ENCODE results near the gene ERMP1. TPM values are rescaled to one million over a fixed set of nuclear protein-coding genes. Genes with fewer than 3 reads are reported as not detected.

The ERMP1 gene
- total and polyA plus RNA-seq, 10 of the 15 experiments (the other 5 are each of a cell fraction or from before 2014, with no cell fraction given): 2.4 to 42.1 (median 8.1) TPM

DNA sequence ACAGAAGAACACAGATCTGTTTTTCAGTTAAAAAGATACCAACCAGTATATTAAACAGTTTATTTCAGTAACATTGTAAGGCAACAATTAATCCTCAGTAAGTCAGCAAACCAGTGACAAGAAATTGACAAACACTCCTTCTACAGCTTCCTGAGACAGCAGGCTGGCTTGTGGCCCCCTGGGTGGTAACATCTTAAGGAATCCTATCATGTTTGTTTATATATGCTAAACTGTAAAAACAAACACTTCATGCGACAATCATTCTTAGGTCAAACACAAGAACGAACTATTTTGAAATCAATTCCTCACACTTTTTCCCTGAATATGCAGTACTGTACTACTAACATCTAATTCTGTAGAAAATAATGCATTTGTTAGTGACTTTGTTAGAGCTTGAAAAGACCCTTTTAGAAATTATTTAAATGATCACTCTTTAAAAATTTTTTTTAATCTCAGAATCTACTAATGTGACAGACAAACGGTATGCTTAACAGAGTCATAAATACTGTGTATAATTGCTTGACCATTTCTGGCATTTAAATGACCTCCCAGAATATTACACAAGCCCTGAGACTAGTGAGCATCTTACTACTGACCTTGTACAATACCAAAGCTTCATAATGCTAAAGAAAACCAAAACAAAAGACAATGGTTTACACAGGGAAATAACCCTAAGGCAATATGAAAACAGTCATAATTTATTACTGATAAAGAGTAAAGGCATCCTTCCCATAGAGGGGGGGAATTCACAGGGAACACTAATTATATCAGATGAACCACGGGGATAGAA lies 48.2 kb downstream of the ERMP1 start:
- ATAC-seq: peak; percentile 11; the same call in 1 of the 3 replicates
- CTCF ChIA-PET: interaction anchor here (1.5 kb wide), 1 partner anchor 21 kb away, joined by 4 read pairs; no protein-coding TSS in a partner anchor
- no peak for FAIRE-seq
- no peaks in the 10 kb centered on the region for H3K4me1 ChIP-seq (ENCODE audit: control insufficient read depth, insufficient read depth, low read length)
- POLR2A ChIA-PET: interaction anchor here (1.2 kb wide), 1 partner anchor 1026 kb away, joined by 3 read pairs; no protein-coding TSS in a partner anchor
- no peak overlapping the region for H3K9ac ChIP-seq (ENCODE audit: control insufficient read depth, insufficient read depth, low read length)
- no peaks in the 10 kb centered on the region for H4K20me1 ChIP-seq (ENCODE audit: control insufficient read depth, insufficient read depth)
- WGBS (ENCODE audit: insufficient coverage, insufficient replicate concordance, low lambda C conversion rate, missing lambda C conversion rate): 89% methylated on average over 4 of the region's 4 CpGs
- in situ Hi-C loops (cut with MboI) (no loop called here), intact Hi-C loops (cut with micrococcal nuclease; ENCODE audit: unreplicated experiment) (no loop called here)
- H3K27me3 ChIP-seq (replicated peaks in 1 of 2; ENCODE audit: control insufficient read depth in 2 of 2, insufficient read depth in 2 of 2, low read length in 1 of 2): no peaks in the 10 kb centered on the region
- no peak for DNase-seq (ENCODE audit: low read depth, low spot score)
- H3K79me2 ChIP-seq (ENCODE audit: control insufficient read depth, insufficient read depth, low read length): no peaks in the 10 kb centered on the region
- RAD21 ChIA-PET (ENCODE audit: unreplicated experiment): interaction anchor here (1.4 kb wide), 1 partner anchor 161 kb away, joined by 3 read pairs; no protein-coding TSS in a partner anchor
- H3K4me2 ChIP-seq (ENCODE audit: control insufficient read depth, insufficient read depth): no peak overlapping the region
- H2AFZ ChIP-seq (ENCODE audit: control insufficient read depth, low read depth, low read length): no peak overlapping the region
- SMC1A ChIA-PET (ENCODE audit: uncharacterized antibody, unreplicated experiment): interaction anchor here (0.7 to 1.4 kb wide), 3 partner anchors 20 to 127 kb away, joined by 3 read pairs; no protein-coding TSS in a partner anchor
- BruUV-seq (replicated peaks): no TSS peak
- H3K9me3 ChIP-seq (replicated peaks; ENCODE audit: control insufficient read depth, insufficient read depth, low read length): peaks cover 5% of the 10 kb centered on the region; the same call in 2 of the 3 replicates
- no peak overlapping the region for H3K27ac ChIP-seq (ENCODE audit: control insufficient read depth, insufficient read depth)
- peaks cover 17 to 26% of the 10 kb centered on the region in 2 experiments for H3K36me3 ChIP-seq (ENCODE audit: control insufficient read depth in 2 of 2, insufficient read depth in 2 of 2, low read length in 1 of 2)
- TF ChIP-seq NFIC (IDR thresholded peaks at IDR 0.05; ENCODE audit: low read depth, low read length) (no peak), EGR1 (IDR thresholded peaks at IDR 0.05; ENCODE audit: borderline replicate concordance in 1 of 2, low read depth in 2 of 2, low read length in 2 of 2) (no peak), HDAC6 (IDR thresholded peaks at IDR 0.05; ENCODE audit: unreplicated experiment) (no peak), SRF (IDR thresholded peaks at IDR 0.05; ENCODE audit: low read depth in 2 of 2, low read length in 2 of 2) (no peak), CREB1 (IDR thresholded peaks at IDR 0.05; ENCODE audit: low read depth) (no peak), NFYA (IDR thresholded peaks at IDR 0.05; ENCODE audit: borderline replicate concordance, low read depth, low read length) (no peak), HDGF (IDR thresholded peaks at IDR 0.05) (no peak), MYB (IDR thresholded peaks at IDR 0.05; ENCODE audit: borderline replicate concordance, low read depth, low read length) (no peak)
- TF ChIP-seq, protein P1, sequence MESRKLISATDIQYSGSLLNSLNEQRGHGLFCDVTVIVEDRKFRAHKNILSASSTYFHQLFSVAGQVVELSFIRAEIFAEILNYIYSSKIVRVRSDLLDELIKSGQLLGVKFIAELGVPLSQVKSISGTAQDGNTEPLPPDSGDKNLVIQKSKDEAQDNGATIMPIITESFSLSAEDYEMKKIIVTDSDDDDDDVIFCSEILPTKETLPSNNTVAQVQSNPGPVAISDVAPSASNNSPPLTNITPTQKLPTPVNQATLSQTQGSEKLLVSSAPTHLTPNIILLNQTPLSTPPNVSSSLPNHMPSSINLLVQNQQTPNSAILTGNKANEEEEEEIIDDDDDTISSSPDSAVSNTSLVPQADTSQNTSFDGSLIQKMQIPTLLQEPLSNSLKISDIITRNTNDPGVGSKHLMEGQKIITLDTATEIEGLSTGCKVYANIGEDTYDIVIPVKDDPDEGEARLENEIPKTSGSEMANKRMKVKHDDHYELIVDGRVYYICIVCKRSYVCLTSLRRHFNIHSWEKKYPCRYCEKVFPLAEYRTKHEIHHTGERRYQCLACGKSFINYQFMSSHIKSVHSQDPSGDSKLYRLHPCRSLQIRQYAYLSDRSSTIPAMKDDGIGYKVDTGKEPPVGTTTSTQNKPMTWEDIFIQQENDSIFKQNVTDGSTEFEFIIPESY (IDR thresholded peaks at IDR 0.05): no peak
- TF ChIP-seq, protein P2, sequence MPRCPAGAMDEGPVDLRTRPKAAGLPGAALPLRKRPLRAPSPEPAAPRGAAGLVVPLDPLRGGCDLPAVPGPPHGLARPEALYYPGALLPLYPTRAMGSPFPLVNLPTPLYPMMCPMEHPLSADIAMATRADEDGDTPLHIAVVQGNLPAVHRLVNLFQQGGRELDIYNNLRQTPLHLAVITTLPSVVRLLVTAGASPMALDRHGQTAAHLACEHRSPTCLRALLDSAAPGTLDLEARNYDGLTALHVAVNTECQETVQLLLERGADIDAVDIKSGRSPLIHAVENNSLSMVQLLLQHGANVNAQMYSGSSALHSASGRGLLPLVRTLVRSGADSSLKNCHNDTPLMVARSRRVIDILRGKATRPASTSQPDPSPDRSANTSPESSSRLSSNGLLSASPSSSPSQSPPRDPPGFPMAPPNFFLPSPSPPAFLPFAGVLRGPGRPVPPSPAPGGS (IDR thresholded peaks at IDR 0.05; ENCODE audit: borderline replicate concordance, insufficient read depth, low read depth, low read length, poor library complexity, severe bottlenecking): no peak
- H3K4me3 ChIP-seq: no peak overlapping the region

All from GM12878 (cell line).